Heart right ventricle (tissue), 16 donors: ENCODE data around the gene CD5L. TPM values are rescaled to one million over a fixed set of nuclear protein-coding genes. Genes with fewer than 3 reads are reported as not detected.

Experiments
- ATAC-seq, 8 donors: fragments of 200-7000 bp; cut with Tn5 transposase; one replicate each; pipeline ENCODE4 v1.9.1; 2020; ENCODE audit warnings: mild to moderate bottlenecking in 8 of 8, moderate library complexity in 8 of 8, moderate number of reproducible peaks in 1 of 8
- DNase-seq, 2 donors: peaks; one replicate each; pipeline ENCODE4 v3.0.0-alpha.2; 2020
- H3K27ac ChIP-seq, 10 donors: fragments of 200-600 bp; sonication (generic) in 2 of 10; one replicate each; pipeline versions ENCODE4 v1.5.0 to v1.8.0; 2020 to 2022; ENCODE audit warnings: mild to moderate bottlenecking in 3 of 10
- H3K27me3 ChIP-seq, 7 donors: fragments of 200-600 bp; one replicate each; pipeline ENCODE4 v1.8.0; 2021 to 2022; ENCODE audit warnings: mild to moderate bottlenecking in 2 of 7
- H3K36me3 ChIP-seq, 9 donors: fragments of 200-600 bp; sonication (generic) in 1 of 9; one replicate each; pipeline versions ENCODE4 v1.5.0 to v1.8.0; 2020 to 2022; ENCODE audit warnings: mild to moderate bottlenecking in 2 of 9
- H3K4me1 ChIP-seq, 9 donors: fragments of 200-600 bp; sonication (generic) in 1 of 9; one replicate each; pipeline versions ENCODE4 v1.5.0 to v1.8.0; 2020 to 2022; ENCODE audit warnings: mild to moderate bottlenecking in 4 of 9
- H3K4me3 ChIP-seq, 10 donors: fragments of 200-600 bp; sonication (generic) in 2 of 10; one replicate each; pipeline versions ENCODE4 v1.5.0 to v1.8.0; 2020 to 2022; ENCODE audit warnings: mild to moderate bottlenecking in 7 of 10, moderate library complexity in 2 of 10
- H3K9me3 ChIP-seq, 11 donors: fragments of 200-600 bp in 10 of 11; sonication (generic) in 2 of 11; one replicate each; pipeline versions ENCODE4 v1.5.0 to v1.8.0; 2013 to 2022; ENCODE audit warnings: mild to moderate bottlenecking in 2 of 11, control low read depth in 1 of 11, moderate library complexity in 1 of 11
- CTCF ChIP-seq, 9 donors: fragments of 200-600 bp; sonication (generic) in 2 of 9; IDR thresholded peaks; one replicate each; pipeline versions ENCODE4 v1.5.0 to v1.8.0; 2021 to 2022; ENCODE audit warnings: antibody characterized with exemption in 9 of 9, mild to moderate bottlenecking in 5 of 9, moderate library complexity in 1 of 9
- WGBS, 2 donors: extraction: QIAGEN DNeasy Blood & Tissue Kit; methylation state at CpG; one replicate each; pipeline ENCODE4 v1.1.7; 2013; ENCODE audit warnings: inconsistent platforms in 1 of 2; 5-methylcytosine and 5-hydroxymethylcytosine counted together
- intact Hi-C, 10 donors: fragments of 100-400 bp; cut with DNase I; formaldehyde crosslinking; loops; one replicate each; pipeline versions ENCODE4 v1.11.1 to v1.14.2; 2022
- polyA plus RNA-seq, 2 donors: library from polyadenylated mRNA; stranded (reverse); fragments of 200-250 nt; gene quantifications; one replicate each; pipeline ENCODE4 v1.2.3, GENCODE V29; 2013
- total RNA-seq, 10 donors: library from RNA; stranded (reverse); fragmentation: NEBNext Ultra II Directional in 3 of 10; extraction: Animal tissue kit (Norgen Biotek cat#: 25700) in 3 of 10; gene quantifications; one replicate each; pipeline versions ENCODE4 v1.2.1 to v1.2.4, GENCODE V29; 2021 to 2023
- donor health status: Arrhythmogenic right ventricular cardiomyopathy.
- donor health status: ischemic (EF 13 %, LVEDD 7.1; RV severe dilation, severe dysfunction).
- donor health status: healthy with polysubstance abuse.
- donor health status: DM: no; HTN: yes; CAD: no.
- donor health status: DM: no; HTN: no; CAD: no.
- donor health status: ischemic (EF 25% LVEDD 6.9; RV normal size, moderate dysfunction).
- donor health status: ischemic (EF 25% LVEDD 5.7; RV mildly dilated, moderate dysfunction).
- donor health status: healthy.
- donor health status: DM: yes; HTN: yes; CAD: no.
- donor health status: Ischemic cardiomyopathy.
- donor health status: ischemic (EF 35%, LVEDD 5.7; RV mildly dilated, moderate dysfunction).
- donor health status: nonischemic (EF 11% LVEDD 7.7; RV severe dilation, severe dysfunction).
- donor health status: DM: yes; HTN: yes; CAD: no.
- donor health status: PGD.
- donor health status: ischemic (EF 29% LVEDD 5.4; RV normal size, mild dysfunction).
- donor health status: nonischemic (EF 23%, LVEDD 6.1; RV moderate dilation, normal function).

CD5L gene
- total and polyA plus RNA-seq, 12 donors = 0.01 to 4.8 (median 1.6) TPM; not detected in 3

- H3K27me3 ChIP-seq = peaks cover 0 to 22% (median 0%) of the 10 kb centered on the region in 7 donors
- H3K4me3 ChIP-seq = no peak overlapping the region
- no peaks in the 10 kb centered on the region for H3K36me3 ChIP-seq
- no peak for ATAC-seq
- intact Hi-C loops = loop anchor here in 4 of 10 donors (5.0 to 10.0 kb wide), 3 partner anchors 77 to 254 kb away; a partner anchor contains a TSS
- no peaks in the 10 kb centered on the region for H3K4me1 ChIP-seq
- TF ChIP-seq CTCF (IDR thresholded peaks at IDR 0.05) = no peak
- no peaks in the 10 kb centered on the region for H3K9me3 ChIP-seq
- DNase-seq = no peak
- H3K27ac ChIP-seq = no peak overlapping the region
These were observed 28.9 kb upstream of the CD5L start for GRCh38 chr1:157870490-157870889.

- Histone ChIP-seq H3K27me3 (peaks cover 0 to 28% (median 0%) of the 10 kb centered on the region in 7 donors), H3K4me3 (no peak overlapping the region), H3K4me1 (no peaks in the 10 kb centered on the region), H3K27ac (no peak overlapping the region), H3K9me3 (no peaks in the 10 kb centered on the region), H3K36me3 (no peaks in the 10 kb centered on the region)
- intact Hi-C loops = no loop called here
- DNase-seq = no peak
- no peak for TF ChIP-seq CTCF (IDR thresholded peaks at IDR 0.05)
- no peak for ATAC-seq
- 77 to 90% methylated on average over 1 of the region's 1 CpG for WGBS, 2 donors
These were observed 27.0 kb upstream of the CD5L start for GRCh38 chr1:157868654-157869053.

- intact Hi-C loops = no loop called here
- 80 to 82% methylated on average over 6 of the region's 6 CpGs for WGBS, 2 donors
These were observed 20.8 kb upstream of the CD5L start for GRCh38 chr1:157862114-157863070.

GRCh38 chr1:157856538-157856937, 14.9 kb upstream of the CD5L start:
- no peaks in the 10 kb centered on the region for H3K9me3 ChIP-seq
- intact Hi-C loops = no loop called here
- 80 to 83% methylated on average over 2 of the region's 2 CpGs for WGBS, 2 donors

More at GRCh38 chr1:157862114-157863070, 20.8 kb upstream of the CD5L start:
- no peaks in the 10 kb centered on the region for H3K36me3 ChIP-seq
- ATAC-seq (no peak), DNase-seq (no peak)
- H3K9me3 ChIP-seq = no peaks in the 10 kb centered on the region
- H3K4me3 ChIP-seq = no peak overlapping the region
- no peak overlapping the region for H3K27ac ChIP-seq
- peaks cover 0 to 21% (median 0%) of the 10 kb centered on the region in 7 donors for H3K27me3 ChIP-seq
- TF ChIP-seq CTCF (IDR thresholded peaks at IDR 0.05) = no peak
- H3K4me1 ChIP-seq = no peaks in the 10 kb centered on the region

More at GRCh38 chr1:157856538-157856937, 14.9 kb upstream of the CD5L start:
- ATAC-seq = no peak
- Histone ChIP-seq H3K27me3 (no peaks in the 10 kb centered on the region), H3K27ac (no peak overlapping the region), H3K4me1 (no peaks in the 10 kb centered on the region), H3K4me3 (no peak overlapping the region), H3K36me3 (no peaks in the 10 kb centered on the region)
- no peak for TF ChIP-seq CTCF (IDR thresholded peaks at IDR 0.05)
- no peak for DNase-seq
